ENCODE results near the gene C3orf33.
A peak's percentile ranks its signal among the peaks of the same experiment; 100 is the strongest.

Gene C3orf33

GRCh38 chr3:155742349-155742965 lies 63.6 kb downstream of the C3orf33 start:
- TF ChIP-seq GATA1 (IDR thresholded peaks at IDR 0.05; ENCODE audit: low read depth, low read length) (no peak), POLR2A (IDR thresholded peaks at IDR 0.05; ENCODE audit: low read length) (no peak)
- DNase-seq, result no peak

GRCh38 chr3:155741603-155742002 lies 64.5 kb downstream of the C3orf33 start:
- no peak for TF ChIP-seq GATA1 (IDR thresholded peaks at IDR 0.05; ENCODE audit: low read depth, low read length)
- no peak for TF ChIP-seq POLR2A (IDR thresholded peaks at IDR 0.05; ENCODE audit: low read length)
- DNase-seq, result no peak

GRCh38 chr3:155741101-155741500 lies 65.0 kb downstream of the C3orf33 start:
- DNase-seq, result no peak
- TF ChIP-seq GATA1 (IDR thresholded peaks at IDR 0.05; ENCODE audit: low read depth, low read length) (no peak), POLR2A (IDR thresholded peaks at IDR 0.05; ENCODE audit: low read length) (no peak)

GRCh38 chr3:155739154-155739553 lies 66.9 kb downstream of the C3orf33 start:
- no peak for DNase-seq
- TF ChIP-seq POLR2A (IDR thresholded peaks at IDR 0.05; ENCODE audit: low read length) (no peak), GATA1 (IDR thresholded peaks at IDR 0.05; ENCODE audit: low read depth, low read length) (no peak)

- TF ChIP-seq GATA1 (IDR thresholded peaks at IDR 0.05; ENCODE audit: low read depth, low read length) (no peak), POLR2A (IDR thresholded peaks at IDR 0.05; ENCODE audit: low read length) (no peak)
- no peak for DNase-seq
Measured at GRCh38 chr3:155738580-155739076, 67.5 kb downstream of the C3orf33 start.

- TF ChIP-seq GATA1 (IDR thresholded peaks at IDR 0.05; ENCODE audit: low read depth, low read length) (no peak), POLR2A (IDR thresholded peaks at IDR 0.05; ENCODE audit: low read length) (no peak)
- DNase-seq, result no peak
Measured at GRCh38 chr3:155737844-155738460, 68.1 kb downstream of the C3orf33 start.

GRCh38 chr3:155736381-155736780 lies 69.7 kb downstream of the C3orf33 start:
- no peak for DNase-seq
- TF ChIP-seq GATA1 (IDR thresholded peaks at IDR 0.05; ENCODE audit: low read depth, low read length) (no peak), POLR2A (IDR thresholded peaks at IDR 0.05; ENCODE audit: low read length) (no peak)

GRCh38 chr3:155730843-155731242 lies 75.2 kb downstream of the C3orf33 start:
- DNase-seq, result peak in 1 of 2 experiments; percentile 3
- no peak for TF ChIP-seq POLR2A (IDR thresholded peaks at IDR 0.05; ENCODE audit: low read length)
- no peak for TF ChIP-seq GATA1 (IDR thresholded peaks at IDR 0.05; ENCODE audit: low read depth, low read length)

- no peak for DNase-seq
- TF ChIP-seq GATA1 (IDR thresholded peaks at IDR 0.05; ENCODE audit: low read depth, low read length) (no peak), POLR2A (IDR thresholded peaks at IDR 0.05; ENCODE audit: low read length) (no peak)
Measured at GRCh38 chr3:155727836-155728235, 78.2 kb downstream of the C3orf33 start.

- DNase-seq, result no peak
- TF ChIP-seq POLR2A (IDR thresholded peaks at IDR 0.05; ENCODE audit: low read length) (no peak), GATA1 (IDR thresholded peaks at IDR 0.05; ENCODE audit: low read depth, low read length) (no peak)
Measured at GRCh38 chr3:155714295-155714718, 91.8 kb downstream of the C3orf33 start.

Measured in erythroblast (primary cell).